Neural progenitor cell (in vitro differentiated cells): Measurements from ENCODE around the gene YTHDF1. TPM values are rescaled to one million over a fixed set of nuclear protein-coding genes. Genes with fewer than 3 reads are reported as not detected.

ENCODE experiments used
- DNase-seq: peaks from one replicate; pipeline ENCODE4 v3.0.0-alpha.2; 2016; ENCODE audit warnings: low spot score
- H2AFZ ChIP-seq: fragments of 200-600 bp; sonication (generic); replicated peaks from 2 replicates; pipeline ENCODE4 v1.6.1; 2016; ENCODE audit warnings: antibody characterized with exemption
- H3F3A ChIP-seq: fragments of 200-600 bp; sonication (generic); 2 replicates; pipeline ENCODE4 v1.6.1; 2016; ENCODE audit warnings: antibody characterized with exemption, low read depth
- H3K27ac ChIP-seq: fragments of 200-600 bp; sonication (generic); 2 replicates; pipeline ENCODE4 v1.5.1; 2016; ENCODE audit warnings: mild to moderate bottlenecking
- H3K27me3 ChIP-seq: fragments of 200-600 bp; sonication (generic); 2 replicates; pipeline ENCODE4 v1.6.1; 2016; ENCODE audit warnings: mild to moderate bottlenecking, moderate library complexity
- H3K36me3 ChIP-seq: fragments of 200-600 bp; sonication (generic); 2 replicates; pipeline ENCODE4 v1.5.1; 2016
- H3K4me1 ChIP-seq: fragments of 200-600 bp; sonication (generic); 2 replicates; pipeline ENCODE4 v1.6.1; 2016; ENCODE audit warnings: mixed run types
- H3K4me2 ChIP-seq: fragments of 200-600 bp; sonication (generic); 2 replicates; pipeline ENCODE4 v1.6.1; 2016
- H3K4me3 ChIP-seq: fragments of 200-600 bp; sonication (generic); 2 replicates; pipeline ENCODE4 v1.5.1; 2016
- H3K79me2 ChIP-seq: fragments of 200-600 bp; sonication (generic); 2 replicates; pipeline ENCODE4 v1.6.1; 2016; ENCODE audit warnings: low read depth
- H3K9ac ChIP-seq: fragments of 200-600 bp; sonication (generic); 2 replicates; pipeline ENCODE4 v1.6.1; 2016
- H3K9me3 ChIP-seq: fragments of 200-600 bp; sonication (generic); 2 replicates; pipeline ENCODE4 v1.5.1; 2016; ENCODE audit warnings: low read depth
- H4K20me1 ChIP-seq: fragments of 200-600 bp; sonication (generic); 2 replicates; pipeline ENCODE4 v1.6.1; 2016; ENCODE audit warnings: low read depth
- H3K27ac Mint-ChIP-seq: 3 replicates; pipeline ENCODE4 v1.8.0; 2021; ENCODE audit warnings: mixed read lengths
- H3K27me3 Mint-ChIP-seq: 2 replicates; pipeline ENCODE4 v1.8.0; 2022; ENCODE audit warnings: low read depth, mild to moderate bottlenecking, inconsistent platforms, moderate library complexity, mixed read lengths; ENCODE audit not compliant: insufficient read depth
- H3K36me3 Mint-ChIP-seq: 3 replicates; pipeline ENCODE4 v1.8.0; 2021; ENCODE audit warnings: mixed read lengths
- H3K4me1 Mint-ChIP-seq: 3 replicates; pipeline ENCODE4 v1.8.0; 2021; ENCODE audit warnings: mixed read lengths
- H3K4me3 Mint-ChIP-seq: 3 replicates; pipeline ENCODE4 v1.8.0; 2021; ENCODE audit warnings: mild to moderate bottlenecking, moderate library complexity, mixed read lengths
- H3K9me3 Mint-ChIP-seq: 3 replicates; pipeline ENCODE4 v1.8.0; 2020; ENCODE audit warnings: mixed read lengths
- EZH2 ChIP-seq: fragments of 200-600 bp; sonication (generic); IDR thresholded peaks from 2 replicates; pipeline ENCODE4 v1.6.1; 2017; ENCODE audit warnings: antibody characterized with exemption, mild to moderate bottlenecking, moderate library complexity
- EZH2phosphoT487 ChIP-seq: fragments of 200-600 bp; sonication (generic); IDR thresholded peaks from 2 replicates; pipeline ENCODE4 v1.6.1; 2017; ENCODE audit warnings: antibody characterized with exemption
- total RNA-seq: library from RNA; depleted of rRNA; stranded (reverse); fragments of >200 nt; gene quantifications from 2 replicates; pipeline ENCODE4 v1.2.3, GENCODE V29; 2015; ENCODE audit warnings: low replicate concordance
- TF ChIP-seq, protein P1 (sequence below): fragments of 200-600 bp; sonication (generic); IDR thresholded peaks from 2 replicates; pipeline ENCODE4 v1.5.1; 2017; ENCODE audit warnings: antibody characterized with exemption, mild to moderate bottlenecking

The YTHDF1 gene
- total RNA-seq, 1 donor from 2014 or later = 28.1 TPM

DNA sequence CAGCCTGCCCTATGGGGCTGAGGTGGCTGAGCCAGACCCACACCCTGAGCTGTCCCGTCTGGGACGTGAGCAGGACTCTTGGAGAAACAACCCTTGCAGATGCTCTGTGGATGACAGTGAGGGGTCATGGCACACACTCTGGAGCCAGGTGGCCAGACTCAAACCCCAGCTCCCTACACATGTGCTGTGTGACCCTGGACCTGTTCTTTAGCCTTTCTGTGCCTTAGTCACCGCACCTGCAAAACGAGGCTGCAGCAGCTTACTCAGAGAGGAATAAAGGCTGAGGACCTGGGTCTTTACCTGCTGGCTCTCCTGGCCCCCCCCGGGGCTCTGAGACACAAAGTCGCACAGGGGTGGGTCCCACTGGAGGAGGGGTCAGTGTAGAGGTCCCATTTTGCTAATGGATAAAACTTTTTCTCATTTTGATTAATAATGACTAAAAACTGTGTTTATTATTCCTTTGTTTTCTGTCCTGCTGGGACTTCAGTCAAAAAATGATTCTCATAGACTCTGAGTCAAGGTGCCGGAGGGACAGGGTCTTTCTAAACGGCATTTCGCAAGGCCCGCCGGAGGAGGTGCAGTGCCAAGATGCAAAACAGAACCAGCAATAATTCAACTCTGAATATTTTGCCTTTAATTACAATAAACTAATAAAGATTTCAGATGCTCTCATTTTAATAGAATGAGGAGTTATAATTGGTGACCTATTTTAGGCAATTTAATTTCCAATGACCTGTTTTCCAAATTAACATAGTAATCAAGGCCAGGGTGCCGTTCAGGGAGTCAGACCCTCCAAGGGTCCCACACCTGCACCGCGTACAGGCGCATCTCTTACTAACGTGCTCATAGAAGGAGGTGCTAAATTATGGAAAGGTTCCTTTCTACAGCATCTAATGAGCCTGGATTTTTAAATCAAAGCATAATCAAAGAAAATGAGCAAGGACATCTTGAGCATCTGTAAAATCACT lies 62.4 kb downstream of the YTHDF1 start:
- DNase-seq = no peak
- Histone ChIP-seq H3K36me3 (no peaks in the 10 kb centered on the region), H3K79me2 (no peaks in the 10 kb centered on the region), H2AFZ (no peak overlapping the region), H3K4me2 (no peak overlapping the region), H3K9me3 (no peaks in the 10 kb centered on the region), H3F3A (no peaks in the 10 kb centered on the region), H3K9ac (no peak overlapping the region), H4K20me1 (no peaks in the 10 kb centered on the region), H3K27ac (no peak overlapping the region), H3K27me3 (no peaks in the 10 kb centered on the region), H3K4me1 (no peaks in the 10 kb centered on the region), H3K4me3 (no peak overlapping the region)
- peaks cover 7% of the 10 kb centered on the region for H3K9me3 Mint-ChIP-seq
- no peaks in the 10 kb centered on the region for H3K36me3 Mint-ChIP-seq
- H3K27ac Mint-ChIP-seq = peak overlapping the region; percentile 57
- TF ChIP-seq, protein P1, sequence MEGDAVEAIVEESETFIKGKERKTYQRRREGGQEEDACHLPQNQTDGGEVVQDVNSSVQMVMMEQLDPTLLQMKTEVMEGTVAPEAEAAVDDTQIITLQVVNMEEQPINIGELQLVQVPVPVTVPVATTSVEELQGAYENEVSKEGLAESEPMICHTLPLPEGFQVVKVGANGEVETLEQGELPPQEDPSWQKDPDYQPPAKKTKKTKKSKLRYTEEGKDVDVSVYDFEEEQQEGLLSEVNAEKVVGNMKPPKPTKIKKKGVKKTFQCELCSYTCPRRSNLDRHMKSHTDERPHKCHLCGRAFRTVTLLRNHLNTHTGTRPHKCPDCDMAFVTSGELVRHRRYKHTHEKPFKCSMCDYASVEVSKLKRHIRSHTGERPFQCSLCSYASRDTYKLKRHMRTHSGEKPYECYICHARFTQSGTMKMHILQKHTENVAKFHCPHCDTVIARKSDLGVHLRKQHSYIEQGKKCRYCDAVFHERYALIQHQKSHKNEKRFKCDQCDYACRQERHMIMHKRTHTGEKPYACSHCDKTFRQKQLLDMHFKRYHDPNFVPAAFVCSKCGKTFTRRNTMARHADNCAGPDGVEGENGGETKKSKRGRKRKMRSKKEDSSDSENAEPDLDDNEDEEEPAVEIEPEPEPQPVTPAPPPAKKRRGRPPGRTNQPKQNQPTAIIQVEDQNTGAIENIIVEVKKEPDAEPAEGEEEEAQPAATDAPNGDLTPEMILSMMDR = no peak
- TF ChIP-seq EZH2 = no peak
- no peak for TF ChIP-seq EZH2phosphoT487
- peak overlapping the region; percentile 33 for H3K4me3 Mint-ChIP-seq
- peaks cover 4% of the 10 kb centered on the region for H3K27me3 Mint-ChIP-seq
- peaks cover 5% of the 10 kb centered on the region for H3K4me1 Mint-ChIP-seq

DNA sequence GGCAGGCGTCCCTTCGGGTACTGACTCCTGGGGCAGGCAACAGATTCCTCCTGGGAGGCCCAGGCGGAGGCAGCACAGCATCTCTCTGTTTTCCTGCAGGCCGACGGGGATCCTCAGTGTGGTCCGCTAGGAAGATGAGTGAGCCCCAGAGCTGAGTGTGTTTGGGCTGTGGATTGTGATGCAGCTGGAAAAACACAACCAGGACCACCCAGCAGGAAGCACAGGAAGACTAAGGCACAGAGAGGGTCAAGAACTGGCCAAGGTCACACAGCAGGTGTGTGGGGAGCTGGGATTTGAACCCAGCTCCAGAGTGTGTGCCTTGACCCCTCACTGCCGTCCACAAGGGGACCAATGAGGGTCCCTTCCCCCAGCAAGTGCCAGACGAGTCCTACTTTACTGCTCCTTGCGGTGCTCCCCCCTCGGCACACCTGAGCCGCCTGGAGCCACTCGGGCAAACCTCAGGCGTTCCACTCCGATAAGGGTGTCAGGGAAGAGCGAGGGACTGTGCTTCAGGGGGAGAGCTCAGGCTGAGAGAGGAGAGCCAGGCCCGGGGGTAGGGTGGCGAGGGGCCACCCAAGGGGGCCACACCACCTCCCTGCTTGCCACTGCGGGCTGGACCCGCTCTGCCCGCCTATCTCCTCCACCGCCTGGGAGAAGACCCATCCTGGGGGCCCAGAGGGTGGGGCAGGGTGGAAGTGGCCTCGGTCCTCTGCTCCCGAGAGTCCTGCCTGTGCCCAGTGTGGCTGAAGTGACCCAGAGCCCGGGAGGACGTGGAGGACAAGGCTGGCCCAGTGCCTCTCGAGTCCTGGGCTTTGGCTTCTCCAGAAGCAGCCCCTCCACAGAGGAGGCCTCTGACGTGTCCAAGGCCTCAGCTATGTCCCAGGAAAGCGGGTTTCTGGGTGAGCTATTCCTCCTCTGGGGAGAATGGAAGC lies 63.3 kb downstream of the YTHDF1 start:
- Histone ChIP-seq H3K79me2 (no peaks in the 10 kb centered on the region), H3K27me3 (no peaks in the 10 kb centered on the region), H3K4me2 (no peak overlapping the region), H3K4me3 (no peak overlapping the region), H3K4me1 (no peaks in the 10 kb centered on the region), H3K9me3 (peaks cover 1% of the 10 kb centered on the region), H3K27ac (no peak overlapping the region), H3F3A (no peaks in the 10 kb centered on the region), H3K36me3 (peaks cover 3% of the 10 kb centered on the region), H2AFZ (no peak overlapping the region), H3K9ac (no peak overlapping the region), H4K20me1 (no peaks in the 10 kb centered on the region)
- Mint-ChIP-seq H3K4me3 (no peak overlapping the region), H3K27ac (no peak overlapping the region), H3K36me3 (no peaks in the 10 kb centered on the region), H3K4me1 (peaks cover 5% of the 10 kb centered on the region), H3K27me3 (peaks cover 2% of the 10 kb centered on the region), H3K9me3 (peaks cover 17% of the 10 kb centered on the region)
- TF ChIP-seq, protein P1 = no peak
- no peak for TF ChIP-seq EZH2phosphoT487
- TF ChIP-seq EZH2 = no peak
- no peak for DNase-seq

DNA sequence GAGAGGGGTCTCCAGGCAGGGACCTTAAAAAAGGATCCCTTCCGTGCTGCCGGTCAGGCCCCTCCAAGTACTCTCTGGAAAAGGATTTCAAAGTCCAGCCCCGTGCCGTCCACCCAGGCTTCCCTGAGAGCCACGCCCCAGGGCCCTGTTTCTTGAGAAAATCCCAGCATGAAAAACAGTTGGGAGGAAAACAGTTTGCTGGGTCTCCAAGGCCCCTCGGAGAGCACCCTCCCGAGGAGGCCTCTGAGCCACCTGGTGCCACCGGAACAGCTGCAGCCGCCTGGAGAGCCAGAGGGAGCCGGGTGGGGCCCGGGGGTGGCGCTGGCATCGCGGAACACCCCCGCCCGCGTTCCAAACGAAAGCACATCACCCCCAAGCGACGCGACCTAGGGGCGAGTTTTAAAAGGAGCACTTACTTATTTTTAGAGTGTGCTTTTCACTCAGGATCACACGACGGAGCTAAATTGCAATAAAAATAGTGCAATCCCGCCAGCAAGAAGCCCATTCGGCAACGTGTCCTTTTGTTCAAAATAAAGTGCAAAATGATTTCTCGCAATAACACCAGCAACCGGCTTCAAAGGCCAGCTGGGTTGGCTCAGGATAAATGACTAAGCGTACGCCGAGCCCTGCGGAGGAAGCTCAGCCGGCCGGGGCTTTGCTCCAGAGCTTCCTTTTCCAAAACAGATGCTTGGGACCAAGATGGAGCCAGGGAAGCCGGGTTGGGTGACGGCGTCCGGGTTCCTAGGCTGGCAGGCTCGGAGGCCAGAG lies 64.2 kb downstream of the YTHDF1 start:
- Mint-ChIP-seq H3K36me3 (no peaks in the 10 kb centered on the region), H3K27ac (no peak overlapping the region), H3K27me3 (peaks cover 3% of the 10 kb centered on the region), H3K9me3 (peaks cover 23% of the 10 kb centered on the region), H3K4me1 (peaks cover 5% of the 10 kb centered on the region), H3K4me3 (no peak overlapping the region)
- no peak overlapping the region for H3K27ac ChIP-seq
- H2AFZ ChIP-seq = no peak overlapping the region
- peaks cover 8% of the 10 kb centered on the region for H3K9me3 ChIP-seq
- no peak overlapping the region for H3K4me3 ChIP-seq
- H3K79me2 ChIP-seq = no peaks in the 10 kb centered on the region
- no peak overlapping the region for H3K4me2 ChIP-seq
- DNase-seq = no peak
- no peak for TF ChIP-seq EZH2
- TF ChIP-seq, protein P1 = no peak
- TF ChIP-seq EZH2phosphoT487 = no peak
- H3K4me1 ChIP-seq = no peaks in the 10 kb centered on the region
- no peak overlapping the region for H3K9ac ChIP-seq
- H4K20me1 ChIP-seq = no peaks in the 10 kb centered on the region
- H3K27me3 ChIP-seq = no peaks in the 10 kb centered on the region
- H3K36me3 ChIP-seq = peaks cover 8% of the 10 kb centered on the region
- no peaks in the 10 kb centered on the region for H3F3A ChIP-seq
